Left forelimb (tissue), 1 donor: ENCODE data around the gene ETS1.

Experiments used
- DNase-seq: peaks from one replicate; pipeline ENCODE4 v3.0.0-alpha.2; 2018; ENCODE audit warnings: low spot score

Gene ETS1

GRCh38 chr11:128482092-128482491 lies 105.3 kb downstream of the ETS1 start:
- no peak for DNase-seq

GRCh38 chr11:128481135-128481534 lies 106.2 kb downstream of the ETS1 start:
- DNase-seq, result no peak

GRCh38 chr11:128480665-128481064 lies 106.7 kb downstream of the ETS1 start:
- DNase-seq, result no peak

- no peak for DNase-seq
Measured at GRCh38 chr11:128480066-128480465, 107.3 kb downstream of the ETS1 start.

GRCh38 chr11:128479144-128479543 lies 108.2 kb downstream of the ETS1 start:
- no peak for DNase-seq

GRCh38 chr11:128478305-128478704 lies 109.1 kb downstream of the ETS1 start:
- no peak for DNase-seq

GRCh38 chr11:128477811-128478210 lies 109.5 kb downstream of the ETS1 start:
- no peak for DNase-seq

GRCh38 chr11:128477278-128477677 lies 110.1 kb downstream of the ETS1 start:
- no peak for DNase-seq

- DNase-seq, result no peak
Measured at GRCh38 chr11:128476729-128477128, 110.6 kb downstream of the ETS1 start.

GRCh38 chr11:128476049-128476448 lies 111.3 kb downstream of the ETS1 start:
- DNase-seq, result no peak

- no peak for DNase-seq
Measured at GRCh38 chr11:128474036-128474874, 113.1 kb downstream of the ETS1 start.

GRCh38 chr11:128473636-128474035 lies 113.7 kb downstream of the ETS1 start:
- no peak for DNase-seq

GRCh38 chr11:128472128-128473089 lies 114.9 kb downstream of the ETS1 start:
- DNase-seq, result no peak

GRCh38 chr11:128471138-128471661 lies 116.2 kb downstream of the ETS1 start:
- no peak for DNase-seq

- no peak for DNase-seq
Measured at GRCh38 chr11:128470081-128470480, 117.3 kb downstream of the ETS1 start.

- DNase-seq, result no peak
Measured at GRCh38 chr11:128469220-128469619, 118.1 kb downstream of the ETS1 start.

- DNase-seq, result no peak
Measured at GRCh38 chr11:128468111-128468510, 119.2 kb downstream of the ETS1 start.

GRCh38 chr11:128467610-128468041 lies 119.7 kb downstream of the ETS1 start:
- no peak for DNase-seq

- no peak for DNase-seq
Measured at GRCh38 chr11:128467041-128467440, 120.3 kb downstream of the ETS1 start.

- DNase-seq, result no peak
Measured at GRCh38 chr11:128465946-128466705, 121.2 kb downstream of the ETS1 start.

GRCh38 chr11:128465531-128465930 lies 121.8 kb downstream of the ETS1 start:
- no peak for DNase-seq
